HG03064 (cell line): Measurements from ENCODE around the gene COL24A1.
"Not testable (repeated sequence)": the region's sequence is repeated elsewhere in the genome, so short reads cannot be mapped to it uniquely, and the experiment has no call there.

Source experiments
- ATAC-seq: cut with Tn5 transposase; IDR thresholded peaks from one replicate; pipeline ENCODE4 v1.9.1; 2021; ENCODE audit warnings: low read depth; ENCODE audit not compliant: unreplicated experiment

COL24A1 gene

GRCh38 chr1:85933961-85934360 is 222.6 kb downstream of the COL24A1 start:
- no peak for ATAC-seq

- no peak for ATAC-seq
Observed at GRCh38 chr1:85911742-85912141, 244.8 kb downstream of the COL24A1 start.

- ATAC-seq, result no peak
Observed at GRCh38 chr1:85900921-85901320, 255.7 kb downstream of the COL24A1 start.

- no peak for ATAC-seq
Observed at GRCh38 chr1:85898861-85899260, 257.7 kb downstream of the COL24A1 start.

GRCh38 chr1:85894651-85895050 is 261.9 kb downstream of the COL24A1 start:
- no peak for ATAC-seq

GRCh38 chr1:85892366-85892765 is 264.2 kb downstream of the COL24A1 start:
- ATAC-seq, result no peak

GRCh38 chr1:85889870-85890269 is 266.7 kb downstream of the COL24A1 start:
- no peak for ATAC-seq

- ATAC-seq, result no peak
Observed at GRCh38 chr1:85888921-85889320, 267.7 kb downstream of the COL24A1 start.

- no peak for ATAC-seq
Observed at GRCh38 chr1:85884372-85885035, 272.1 kb downstream of the COL24A1 start.

GRCh38 chr1:85867189-85867588 is 289.4 kb downstream of the COL24A1 start:
- ATAC-seq, result no peak

- ATAC-seq, result no peak
Observed at GRCh38 chr1:85865213-85865612, 291.4 kb downstream of the COL24A1 start.

- ATAC-seq, result no peak
Observed at GRCh38 chr1:85864727-85865126, 291.8 kb downstream of the COL24A1 start.

- not testable (repeated sequence) for ATAC-seq
Observed at GRCh38 chr1:85863639-85864038, 292.9 kb downstream of the COL24A1 start.

- no peak for ATAC-seq
Observed at GRCh38 chr1:85862456-85862855, 294.1 kb downstream of the COL24A1 start.

- ATAC-seq, result no peak
Observed at GRCh38 chr1:85857991-85858390, 298.6 kb downstream of the COL24A1 start.

- no peak for ATAC-seq
Observed at GRCh38 chr1:85850238-85850637, 306.3 kb downstream of the COL24A1 start.

GRCh38 chr1:85849660-85850059 is 306.9 kb downstream of the COL24A1 start:
- no peak for ATAC-seq

- ATAC-seq, result no peak
Observed at GRCh38 chr1:85847356-85847755, 309.2 kb downstream of the COL24A1 start.

- ATAC-seq, result no peak
Observed at GRCh38 chr1:85846706-85847105, 309.9 kb downstream of the COL24A1 start.

- no peak for ATAC-seq
Observed at GRCh38 chr1:85839459-85839858, 317.1 kb downstream of the COL24A1 start.

- ATAC-seq, result peak; percentile 77
Observed at GRCh38 chr1:85838238-85838637, 318.3 kb downstream of the COL24A1 start.

GRCh38 chr1:85836736-85837135 is 319.8 kb downstream of the COL24A1 start:
- no peak for ATAC-seq

GRCh38 chr1:85833165-85833564 is 323.4 kb downstream of the COL24A1 start:
- not testable (repeated sequence) for ATAC-seq
